Stimulated activated CD8-positive, alpha-beta memory T cell treated with anti-CD3 and anti-CD28 coated beads, Interleukin-7, amount 100 ng/mL, for 4 hours (primary cell): Measurements from ENCODE around the gene HMOX1.
"Not testable (repeated sequence)": the region's sequence is repeated elsewhere in the genome, so short reads cannot be mapped to it uniquely, and the experiment has no call there.

Experiments
- DNase-seq, 2 donors: peaks; one replicate each; pipeline ENCODE4 v3.0.0-alpha.2; 2020; ENCODE audit warnings: low read depth in 2 of 2

HMOX1 gene

DNA sequence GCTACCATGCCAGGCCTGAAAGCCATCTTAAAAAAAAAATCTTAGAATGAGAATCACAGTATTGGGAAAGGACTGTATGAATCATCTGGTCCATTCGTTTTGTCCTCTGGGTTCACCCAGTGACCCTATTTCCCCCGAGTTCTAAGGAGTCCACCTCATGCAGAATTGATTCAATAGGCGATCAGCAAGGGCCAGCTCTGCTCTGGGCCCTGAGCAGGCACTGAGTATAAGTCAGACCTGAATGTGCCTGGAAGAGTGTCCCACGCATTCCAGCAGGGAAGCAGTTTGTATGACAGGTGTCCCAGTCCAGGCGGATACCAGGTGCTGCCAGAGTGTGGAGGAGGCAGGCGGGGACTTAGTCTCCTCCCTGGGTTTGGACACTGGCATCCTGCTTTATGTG lies 883 bp upstream of the HMOX1 start:
- no peak for DNase-seq

- DNase-seq = no peak
These were observed 621 bp downstream of the HMOX1 start for GRCh38 chr22:35381424-35382009.

DNA sequence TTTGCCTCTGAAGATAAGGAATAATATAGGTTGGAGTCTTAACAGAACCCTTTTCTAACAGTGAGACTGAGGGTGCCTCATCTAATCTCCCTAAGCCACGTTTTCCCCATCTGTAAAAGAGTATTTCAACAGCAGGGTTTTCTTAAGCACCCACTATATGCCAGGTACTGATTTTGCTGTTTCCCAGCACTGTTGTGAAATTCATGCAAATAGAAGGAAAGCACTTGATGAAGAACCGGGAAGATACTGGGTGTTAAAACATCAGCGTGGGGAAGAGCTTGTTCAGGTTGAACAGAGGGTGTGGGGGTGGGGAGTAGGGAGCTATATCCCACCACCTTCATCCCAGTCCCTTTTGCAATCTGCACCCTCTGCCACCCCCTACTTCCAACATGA lies 2.8 kb downstream of the HMOX1 start:
- no peak for DNase-seq

DNA sequence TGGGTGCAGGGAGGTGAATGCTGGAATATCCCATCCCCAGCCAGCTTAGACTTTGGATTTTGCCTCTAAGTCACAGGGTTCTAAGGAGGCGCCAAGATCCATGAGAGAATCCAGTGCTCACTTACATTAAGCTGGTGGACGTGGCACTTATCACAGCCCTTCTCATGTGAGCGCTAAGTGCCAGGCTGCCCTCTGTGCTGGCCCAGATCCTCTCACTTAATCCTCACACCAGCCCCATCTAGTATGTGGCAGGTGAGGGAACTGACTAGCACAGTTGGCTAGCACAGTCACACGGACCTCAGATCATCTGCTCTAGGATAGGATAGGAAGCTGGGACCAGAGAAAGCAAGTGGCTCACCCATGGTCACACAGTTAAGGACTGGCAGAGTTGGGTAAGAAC lies 3.6 kb downstream of the HMOX1 start:
- no peak for DNase-seq

- no peak for DNase-seq
These were observed 4.2 kb downstream of the HMOX1 start for GRCh38 chr22:35384975-35385588.

DNA sequence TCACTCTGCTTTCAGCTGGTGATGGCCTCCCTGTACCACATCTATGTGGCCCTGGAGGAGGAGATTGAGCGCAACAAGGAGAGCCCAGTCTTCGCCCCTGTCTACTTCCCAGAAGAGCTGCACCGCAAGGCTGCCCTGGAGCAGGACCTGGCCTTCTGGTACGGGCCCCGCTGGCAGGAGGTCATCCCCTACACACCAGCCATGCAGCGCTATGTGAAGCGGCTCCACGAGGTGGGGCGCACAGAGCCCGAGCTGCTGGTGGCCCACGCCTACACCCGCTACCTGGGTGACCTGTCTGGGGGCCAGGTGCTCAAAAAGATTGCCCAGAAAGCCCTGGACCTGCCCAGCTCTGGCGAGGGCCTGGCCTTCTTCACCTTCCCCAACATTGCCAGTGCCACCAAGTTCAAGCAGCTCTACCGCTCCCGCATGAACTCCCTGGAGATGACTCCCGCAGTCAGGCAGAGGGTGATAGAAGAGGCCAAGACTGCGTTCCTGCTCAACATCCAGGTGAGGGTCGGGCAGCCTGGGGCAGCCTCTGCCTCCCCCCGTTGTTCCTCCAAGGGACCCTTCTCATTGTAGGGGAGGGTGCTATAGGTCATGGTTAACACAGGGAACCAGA lies 5.9 kb downstream of the HMOX1 start:
- no peak for DNase-seq

GRCh38 chr22:35390933-35391332 lies 10.0 kb downstream of the HMOX1 start:
- DNase-seq = no peak

DNA sequence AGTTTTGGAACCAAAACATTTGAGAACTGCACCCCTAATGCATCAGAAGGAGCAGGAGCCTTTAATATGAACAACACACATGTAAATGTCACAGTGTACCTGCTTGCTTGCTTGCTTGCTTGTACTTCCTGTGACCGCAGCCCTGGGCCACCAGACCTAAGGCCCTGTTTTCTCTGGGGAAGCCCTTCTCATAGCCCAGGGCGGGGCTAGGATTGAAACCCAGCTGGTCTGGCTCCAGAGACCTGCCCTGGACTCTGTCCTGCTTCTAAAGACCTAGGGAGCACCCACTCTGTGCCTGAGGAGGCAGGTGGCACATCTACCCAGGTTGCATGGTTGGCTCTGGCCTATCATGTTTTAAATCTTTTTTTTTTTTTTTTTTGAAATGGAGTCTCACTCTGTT lies 11.5 kb downstream of the HMOX1 start:
- DNase-seq = no peak

- no peak for DNase-seq
These were observed 12.5 kb downstream of the HMOX1 start for GRCh38 chr22:35393116-35394010.

- DNase-seq = no peak
These were observed 13.1 kb downstream of the HMOX1 start for GRCh38 chr22:35394011-35394312.

DNA sequence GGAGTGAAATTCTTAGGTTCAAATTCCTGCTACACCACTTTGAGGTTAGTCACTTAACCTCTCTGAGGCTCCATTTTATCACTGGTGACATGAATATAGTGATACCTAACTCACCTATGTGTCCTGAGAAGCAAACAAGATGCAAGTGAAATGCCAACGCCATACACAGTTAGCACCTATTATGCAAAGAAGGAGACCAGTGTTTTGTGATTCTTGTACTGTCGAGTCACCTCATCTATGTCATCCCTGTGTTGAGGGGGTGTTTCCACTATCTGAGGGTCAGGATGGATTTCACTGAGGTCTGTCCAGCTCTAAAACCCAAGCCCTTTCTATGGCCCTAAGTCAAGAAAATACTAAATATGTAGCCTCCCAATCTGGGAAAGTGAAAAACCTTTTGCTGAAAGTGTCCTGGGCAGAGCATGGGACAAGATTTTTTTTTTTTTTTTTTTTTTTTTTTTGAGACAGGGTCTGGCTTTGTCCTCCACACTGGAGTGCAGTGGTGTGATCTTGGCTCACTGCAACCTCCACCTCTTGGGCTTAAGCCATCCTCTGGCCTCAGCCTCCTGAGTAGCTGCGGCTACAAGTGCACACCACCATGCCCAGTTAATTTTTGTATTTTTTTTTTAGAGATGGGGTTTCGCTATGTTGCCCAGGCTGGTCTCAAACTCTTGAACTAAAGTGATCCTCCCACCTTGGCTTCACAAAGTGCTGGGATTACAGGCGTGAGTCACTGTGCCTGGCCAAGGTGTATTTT lies 14.1 kb downstream of the HMOX1 start:
- no peak for DNase-seq

DNA sequence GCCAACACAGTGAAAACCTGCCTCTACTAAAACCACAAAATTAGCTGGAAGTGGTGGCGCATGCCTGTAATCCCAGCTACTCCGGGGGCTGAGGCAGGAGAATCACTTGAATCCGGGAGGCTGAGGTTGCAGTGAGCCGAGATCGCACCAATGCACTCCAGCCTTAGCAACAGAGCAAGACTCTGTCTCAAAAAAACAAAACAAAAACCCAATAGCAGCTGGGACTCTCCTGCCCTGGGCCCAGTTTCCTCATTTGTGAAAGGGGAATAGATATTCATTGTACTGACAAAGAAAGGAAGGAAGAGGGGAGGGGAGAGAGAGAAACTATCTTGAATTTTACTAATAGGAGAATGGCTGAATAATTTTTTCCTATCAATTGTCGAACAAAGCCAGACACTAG lies 15.7 kb downstream of the HMOX1 start:
- DNase-seq = not testable (repeated sequence)

GRCh38 chr22:35397095-35397904 lies 16.4 kb downstream of the HMOX1 start:
- no peak for DNase-seq

- DNase-seq = no peak
These were observed 17.7 kb downstream of the HMOX1 start for GRCh38 chr22:35398591-35398973.

- DNase-seq = no peak
These were observed 18.3 kb downstream of the HMOX1 start for GRCh38 chr22:35399114-35399677.

GRCh38 chr22:35399678-35400500 lies 19.0 kb downstream of the HMOX1 start, which contains the start of gene MCM5:
Gene MCM5 (plus strand): TSS chr22:35400140. CDS start chr22:35400439, 299 bp downstream.
- peak; percentile 95 for DNase-seq

- DNase-seq = no peak
These were observed 19.6 kb downstream of the HMOX1 start for GRCh38 chr22:35400501-35400790.

- DNase-seq = no peak
These were observed 21.0 kb downstream of the HMOX1 start for GRCh38 chr22:35401863-35402262.

DNA sequence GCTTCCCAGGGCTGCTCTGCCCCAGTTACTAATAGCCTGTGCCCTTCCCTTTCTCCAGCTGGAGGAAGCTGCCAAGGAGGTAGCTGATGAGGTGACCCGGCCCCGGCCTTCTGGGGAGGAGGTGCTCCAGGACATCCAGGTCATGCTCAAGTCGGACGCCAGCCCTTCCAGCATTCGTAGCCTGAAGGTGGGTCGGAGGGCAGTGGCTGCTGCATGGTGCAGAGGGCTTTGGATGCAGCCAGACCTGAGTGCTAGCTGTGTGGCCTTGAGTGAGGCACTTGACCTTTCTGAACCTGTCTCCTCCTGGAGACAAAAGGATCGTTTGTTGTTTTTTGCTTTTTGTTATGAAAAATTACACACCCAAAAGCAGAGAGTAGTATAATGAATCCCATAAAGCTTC lies 22.5 kb downstream of the HMOX1 start:
- no peak for DNase-seq

DNA sequence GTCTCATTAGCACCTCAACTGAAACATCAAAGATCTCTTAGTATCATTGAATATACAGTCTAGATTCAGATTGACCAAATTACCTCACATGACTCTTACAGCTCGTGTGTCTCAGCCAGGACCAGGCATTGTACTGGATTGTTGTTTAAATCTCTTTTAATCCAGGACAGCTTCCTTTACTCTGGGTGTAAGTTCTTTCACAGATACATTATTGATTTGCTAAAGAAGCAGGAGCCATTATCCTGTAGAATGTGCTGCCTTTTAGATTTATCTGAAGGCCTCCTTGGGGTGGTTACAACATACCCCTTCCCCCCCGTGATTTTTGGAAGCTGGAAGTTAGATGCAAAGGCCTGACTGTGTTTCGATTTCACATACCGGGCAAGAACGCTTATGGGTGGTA lies 23.3 kb downstream of the HMOX1 start:
- DNase-seq = no peak
